Immature natural killer cell (primary cell): ENCODE measurements around the gene AANAT. TPM values are rescaled to one million over a fixed set of nuclear protein-coding genes. Genes with fewer than 3 reads are reported as not detected.
A peak's percentile ranks its signal among the peaks of the same experiment; 100 is the strongest.

ENCODE experiments used
- DNase-seq, 3 donors: peaks; one replicate each; pipeline ENCODE4 v3.0.0; 2022; ENCODE audit warnings: mixed read lengths in 1 of 3
- H3K27ac Mint-ChIP-seq, 6 donors: one replicate each; pipeline ENCODE4 v1.8.0; 2020; ENCODE audit warnings: mixed read lengths in 6 of 6, mild to moderate bottlenecking in 5 of 6, inconsistent platforms in 4 of 6, moderate library complexity in 3 of 6
- H3K27me3 Mint-ChIP-seq, 3 donors: one replicate each; pipeline ENCODE4 v1.8.0; 2020 to 2021; ENCODE audit warnings: low read depth in 3 of 3, mild to moderate bottlenecking in 3 of 3, mixed read lengths in 3 of 3, moderate library complexity in 3 of 3, inconsistent platforms in 1 of 3
- H3K36me3 Mint-ChIP-seq, 3 donors: one replicate each; pipeline ENCODE4 v1.8.0; 2020; ENCODE audit warnings: mixed read lengths in 3 of 3, inconsistent platforms in 2 of 3, mild to moderate bottlenecking in 2 of 3
- H3K4me1 Mint-ChIP-seq, 2 donors: one replicate each; pipeline ENCODE4 v1.8.0; 2020; ENCODE audit warnings: inconsistent platforms in 2 of 2, mild to moderate bottlenecking in 2 of 2, mixed read lengths in 2 of 2, moderate library complexity in 1 of 2
- H3K4me3 Mint-ChIP-seq, 5 donors: one replicate each; pipeline ENCODE4 v1.8.0; 2020; ENCODE audit warnings: mild to moderate bottlenecking in 5 of 5, mixed read lengths in 5 of 5, inconsistent platforms in 3 of 5, moderate library complexity in 3 of 5
- H3K9me3 Mint-ChIP-seq, 6 donors: one replicate each; pipeline ENCODE4 v1.8.0; 2020; ENCODE audit warnings: mild to moderate bottlenecking in 6 of 6, mixed read lengths in 6 of 6, inconsistent platforms in 4 of 6, moderate library complexity in 3 of 6
- polyA plus RNA-seq, 3 donors: library from polyadenylated mRNA; unstranded; fragments of 300-500 nt; fragmentation: Illumina TruSeq; gene quantifications; one replicate each; pipeline ENCODE4 v1.2.3, GENCODE V29; 2021

AANAT gene
- polyA plus RNA-seq, 3 donors from 2014 or later = 0.34 TPM; not detected in 2

DNA sequence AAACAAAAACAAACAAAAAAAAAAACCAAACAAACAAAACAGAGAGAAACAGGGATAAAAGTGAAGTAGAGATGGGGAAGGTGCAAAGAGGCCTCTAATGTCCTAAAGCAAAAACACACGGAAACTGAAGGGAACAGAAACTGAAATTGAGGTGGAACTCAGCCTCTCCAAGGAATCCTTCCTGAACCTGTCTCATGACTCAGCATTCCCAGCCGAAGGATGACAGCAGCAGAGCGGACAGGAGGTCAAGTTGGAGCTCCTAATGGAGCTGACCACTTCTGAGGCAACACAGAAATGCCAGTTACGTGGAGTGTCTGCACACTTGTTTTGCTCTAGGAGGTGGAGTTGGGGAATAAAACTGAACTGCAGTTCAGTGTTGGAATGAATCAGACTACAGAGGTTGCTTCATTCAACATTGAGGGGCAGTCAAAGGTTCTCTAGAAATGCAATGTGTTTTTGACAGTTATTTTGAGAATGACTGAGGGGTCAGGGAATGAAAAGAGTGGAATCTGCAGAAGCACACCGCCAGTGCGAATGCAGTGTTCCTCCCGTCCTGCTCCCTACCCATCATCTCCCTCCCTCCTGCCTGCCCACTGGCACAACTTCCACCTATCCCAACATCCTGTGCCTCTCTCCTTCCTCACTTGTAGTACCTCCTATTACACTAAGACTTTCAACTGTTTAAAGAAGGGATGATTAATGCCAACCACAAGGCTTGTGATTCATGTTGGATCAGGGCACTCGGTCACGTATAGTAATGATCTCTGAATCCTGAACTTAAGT lies 20.8 kb upstream of the AANAT start:
- H3K36me3 Mint-ChIP-seq = no peaks in the 10 kb centered on the region
- H3K27ac Mint-ChIP-seq = peak overlapping the region in 1 of 6 donors; percentile 36
- H3K27me3 Mint-ChIP-seq = peaks cover 0 to 2% (median 0%) of the 10 kb centered on the region in 3 donors
- H3K9me3 Mint-ChIP-seq = no peaks in the 10 kb centered on the region
- no peak for DNase-seq
- H3K4me3 Mint-ChIP-seq = no peak overlapping the region
- H3K4me1 Mint-ChIP-seq = peaks cover 43 to 83% of the 10 kb centered on the region in 2 donors

DNA sequence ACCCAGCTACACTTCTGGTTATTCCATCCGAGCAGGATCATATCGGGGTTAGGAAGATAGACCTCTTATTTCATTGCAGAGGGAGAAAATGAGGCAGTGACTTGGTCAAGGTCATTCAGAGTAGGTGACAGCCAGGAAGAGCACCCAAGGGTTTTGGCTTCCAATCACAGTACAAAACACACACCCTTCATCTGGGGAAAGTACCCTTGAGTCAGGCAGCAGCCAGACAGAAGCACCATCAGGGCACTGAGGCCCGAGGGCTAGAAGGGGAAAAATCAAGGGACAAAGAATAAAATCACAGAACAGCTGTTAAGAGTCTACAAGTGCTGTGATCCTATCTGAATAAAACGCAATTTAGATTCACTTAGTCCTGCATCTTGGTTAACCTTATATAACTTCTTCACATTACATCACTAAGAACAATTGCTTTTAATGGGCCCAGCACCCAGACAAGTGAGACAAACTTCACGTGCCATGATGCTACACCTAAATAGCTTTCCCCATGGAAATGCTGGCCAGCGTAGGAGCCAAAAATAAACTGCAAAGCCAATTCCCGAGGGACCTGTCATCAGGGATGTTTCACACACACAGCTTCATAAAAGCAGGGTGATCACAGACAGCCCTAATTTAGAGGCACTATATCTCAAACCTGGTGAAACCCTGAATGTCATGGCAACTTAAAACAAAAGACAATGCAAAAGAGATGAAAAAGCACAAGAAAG lies 19.3 kb upstream of the AANAT start:
- no peaks in the 10 kb centered on the region for H3K9me3 Mint-ChIP-seq
- no peak overlapping the region for H3K4me3 Mint-ChIP-seq
- H3K27me3 Mint-ChIP-seq = peaks cover 0 to 2% (median 0%) of the 10 kb centered on the region in 3 donors
- H3K27ac Mint-ChIP-seq = peak overlapping the region in 1 of 6 donors; percentile 9
- no peak for DNase-seq
- H3K4me1 Mint-ChIP-seq = peaks cover 37 to 79% of the 10 kb centered on the region in 2 donors
- no peaks in the 10 kb centered on the region for H3K36me3 Mint-ChIP-seq

DNA sequence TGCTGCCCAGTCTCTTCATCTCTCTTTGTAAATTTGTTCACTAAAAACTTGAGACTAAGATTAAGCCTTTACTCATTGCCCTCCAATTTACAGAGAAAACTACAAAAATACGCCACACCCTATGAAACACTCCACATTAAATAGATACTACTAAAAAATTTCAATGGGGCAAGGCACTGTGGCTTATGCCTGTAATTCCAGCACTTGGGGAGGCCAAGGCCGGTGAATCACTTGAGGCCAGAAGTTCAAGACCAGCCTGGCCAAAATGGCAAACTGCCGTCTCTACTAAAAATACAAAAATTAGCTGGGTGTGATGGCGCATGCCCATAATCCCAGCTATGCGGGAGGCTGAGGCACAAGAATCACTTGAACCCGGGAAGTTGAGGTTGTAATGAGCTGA lies 18.3 kb upstream of the AANAT start:
- H3K9me3 Mint-ChIP-seq = no peaks in the 10 kb centered on the region
- DNase-seq = no peak
- no peak overlapping the region for H3K27ac Mint-ChIP-seq
- H3K4me1 Mint-ChIP-seq = peaks cover 40 to 77% of the 10 kb centered on the region in 2 donors
- no peak overlapping the region for H3K4me3 Mint-ChIP-seq
- peaks cover 0 to 2% (median 0%) of the 10 kb centered on the region in 3 donors for H3K27me3 Mint-ChIP-seq
- no peaks in the 10 kb centered on the region for H3K36me3 Mint-ChIP-seq

DNA sequence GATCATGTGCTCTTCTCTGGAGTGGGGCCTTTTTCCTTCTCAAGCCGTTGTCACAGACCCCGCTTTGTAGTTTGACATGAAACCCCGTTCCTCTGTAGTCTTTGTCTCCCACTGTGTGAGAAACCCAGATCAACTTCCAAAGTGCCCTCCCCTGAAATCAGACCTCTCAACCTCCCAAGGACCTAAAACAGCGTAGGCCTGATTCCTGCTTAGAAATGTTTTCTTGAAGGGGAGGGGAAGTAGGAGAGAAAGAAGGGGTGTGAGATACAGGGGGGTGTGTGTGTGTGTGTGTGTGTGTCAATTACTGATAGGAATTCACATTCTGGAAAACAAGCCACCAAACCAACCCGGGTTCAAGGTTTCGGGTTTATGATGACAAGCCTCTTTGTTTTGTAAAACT lies 15.9 kb upstream of the AANAT start:
- peak overlapping the region in 3 of 6 donors; percentile 40 to 57 (median 49) for H3K27ac Mint-ChIP-seq
- peaks cover 29 to 57% of the 10 kb centered on the region in 2 donors for H3K4me1 Mint-ChIP-seq
- DNase-seq = no peak
- H3K27me3 Mint-ChIP-seq = peaks cover 0 to 2% (median 0%) of the 10 kb centered on the region in 3 donors
- H3K9me3 Mint-ChIP-seq = no peaks in the 10 kb centered on the region
- H3K36me3 Mint-ChIP-seq = no peaks in the 10 kb centered on the region
- H3K4me3 Mint-ChIP-seq = peak overlapping the region; percentile 49 to 85 (median 82)

DNA sequence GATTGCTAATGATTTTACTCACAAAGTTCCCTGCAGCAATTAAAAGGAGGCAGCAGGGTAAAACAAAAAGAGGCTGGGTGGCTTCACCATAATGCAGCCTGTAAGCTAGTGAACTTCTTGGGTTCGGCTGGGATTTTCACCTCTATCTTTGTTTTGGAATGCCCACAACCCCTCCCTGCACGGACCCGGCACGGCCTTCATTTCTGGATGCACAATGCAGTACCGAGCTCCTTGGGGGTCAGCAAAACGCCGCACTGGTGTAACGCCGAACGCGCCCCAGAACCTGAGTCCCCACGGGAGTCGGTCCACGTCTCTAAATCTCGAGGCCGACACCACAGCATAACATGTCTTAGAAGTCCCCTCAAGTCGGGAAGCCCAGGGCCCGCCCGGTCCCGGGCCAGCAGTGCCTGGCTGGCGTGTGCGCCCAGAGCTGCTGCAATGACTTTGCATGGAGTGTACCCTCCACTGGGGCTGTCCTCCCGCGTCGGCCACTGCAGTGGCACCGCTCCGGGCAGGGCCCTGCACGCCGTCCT lies 15.2 kb upstream of the AANAT start:
- no peaks in the 10 kb centered on the region for H3K36me3 Mint-ChIP-seq
- peak overlapping the region in 5 of 6 donors; percentile 49 to 87 (median 65) for H3K27ac Mint-ChIP-seq
- no peaks in the 10 kb centered on the region for H3K9me3 Mint-ChIP-seq
- peak overlapping the region; percentile 81 to 85 (median 84) for H3K4me3 Mint-ChIP-seq
- peaks cover 29 to 50% of the 10 kb centered on the region in 2 donors for H3K4me1 Mint-ChIP-seq
- no peak for DNase-seq
- H3K27me3 Mint-ChIP-seq = peaks cover 0 to 2% (median 0%) of the 10 kb centered on the region in 3 donors

DNA sequence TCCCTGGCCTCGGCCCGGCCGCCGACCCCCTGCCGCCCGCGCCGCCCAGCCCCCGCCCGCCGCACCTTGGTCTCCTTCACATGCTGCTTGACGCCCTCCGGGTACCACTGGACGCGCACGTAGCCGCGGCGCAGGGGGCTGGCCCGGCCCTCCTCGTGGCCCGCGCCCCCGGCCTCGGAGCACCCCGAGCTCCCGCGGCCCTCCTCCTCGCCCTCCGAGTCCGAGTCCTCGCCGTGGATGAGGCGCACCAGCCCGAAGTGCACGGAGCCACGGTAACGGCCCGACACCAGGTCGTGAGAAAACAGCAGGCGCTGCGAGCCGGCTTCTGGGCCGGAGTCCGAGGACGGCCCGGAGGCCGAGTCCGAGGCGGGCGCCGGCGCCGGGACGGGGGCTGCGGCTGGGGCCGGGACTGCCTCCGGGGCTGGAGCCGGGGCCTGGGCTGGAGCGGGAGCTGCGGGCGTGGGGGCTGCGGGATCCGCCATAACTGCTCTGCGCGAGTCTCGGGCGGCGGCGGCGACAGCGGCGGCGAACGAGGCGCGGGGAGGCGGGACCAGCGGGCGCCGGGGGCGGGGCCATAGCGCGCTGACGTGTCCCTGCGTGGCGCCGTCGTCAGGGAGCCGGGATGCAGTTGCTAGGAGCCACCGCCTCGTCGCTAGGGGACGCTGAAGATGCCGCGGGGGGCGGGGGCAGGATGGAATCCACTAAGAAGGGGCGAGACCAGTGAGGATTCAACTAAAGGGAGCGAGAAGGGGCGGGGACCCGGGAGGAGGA lies 14.6 kb upstream of the AANAT start, which contains the start of gene UBE2O:
TSS of gene UBE2O (minus strand) at position 493 of the 771 bp plus-strand sequence. CDS start at position 482, 11 bp downstream.
- H3K9me3 Mint-ChIP-seq = no peaks in the 10 kb centered on the region
- peak within 1 kb of the TSS; percentile 81 to 87 (median 85) for H3K4me3 Mint-ChIP-seq
- peak; percentile 92 to 94 (median 93) for DNase-seq
- H3K27me3 Mint-ChIP-seq = peaks cover 0 to 2% (median 0%) of the 10 kb centered on the region in 3 donors
- H3K27ac Mint-ChIP-seq = peak within 1 kb of the TSS; percentile 77 to 98 (median 90)
- H3K36me3 Mint-ChIP-seq = no peaks in the 10 kb centered on the region
- peaks cover 27 to 43% of the 10 kb centered on the region in 2 donors for H3K4me1 Mint-ChIP-seq

DNA sequence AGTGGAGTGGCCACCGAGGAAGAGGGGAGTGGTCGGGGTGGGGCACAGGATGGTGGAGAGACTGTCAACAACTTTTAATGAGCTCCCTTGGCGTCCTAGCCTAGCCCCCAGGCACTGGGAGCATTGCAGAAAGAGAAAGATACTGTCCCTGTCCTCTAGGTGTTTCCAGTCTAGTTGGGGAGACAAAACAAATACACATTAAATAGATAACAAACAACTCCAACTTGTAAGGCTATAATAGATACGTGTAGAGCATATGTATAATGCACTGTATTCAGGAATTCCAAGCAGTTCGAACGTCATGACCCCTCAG lies 14.0 kb upstream of the AANAT start:
- Mint-ChIP-seq H3K27me3 (peaks cover 0 to 3% (median 2%) of the 10 kb centered on the region in 3 donors), H3K4me1 (peaks cover 27 to 40% of the 10 kb centered on the region in 2 donors), H3K27ac (peak overlapping the region; percentile 77 to 98 (median 90)), H3K9me3 (no peaks in the 10 kb centered on the region), H3K4me3 (peak overlapping the region; percentile 69 to 87 (median 81)), H3K36me3 (no peaks in the 10 kb centered on the region)
- DNase-seq = no peak

DNA sequence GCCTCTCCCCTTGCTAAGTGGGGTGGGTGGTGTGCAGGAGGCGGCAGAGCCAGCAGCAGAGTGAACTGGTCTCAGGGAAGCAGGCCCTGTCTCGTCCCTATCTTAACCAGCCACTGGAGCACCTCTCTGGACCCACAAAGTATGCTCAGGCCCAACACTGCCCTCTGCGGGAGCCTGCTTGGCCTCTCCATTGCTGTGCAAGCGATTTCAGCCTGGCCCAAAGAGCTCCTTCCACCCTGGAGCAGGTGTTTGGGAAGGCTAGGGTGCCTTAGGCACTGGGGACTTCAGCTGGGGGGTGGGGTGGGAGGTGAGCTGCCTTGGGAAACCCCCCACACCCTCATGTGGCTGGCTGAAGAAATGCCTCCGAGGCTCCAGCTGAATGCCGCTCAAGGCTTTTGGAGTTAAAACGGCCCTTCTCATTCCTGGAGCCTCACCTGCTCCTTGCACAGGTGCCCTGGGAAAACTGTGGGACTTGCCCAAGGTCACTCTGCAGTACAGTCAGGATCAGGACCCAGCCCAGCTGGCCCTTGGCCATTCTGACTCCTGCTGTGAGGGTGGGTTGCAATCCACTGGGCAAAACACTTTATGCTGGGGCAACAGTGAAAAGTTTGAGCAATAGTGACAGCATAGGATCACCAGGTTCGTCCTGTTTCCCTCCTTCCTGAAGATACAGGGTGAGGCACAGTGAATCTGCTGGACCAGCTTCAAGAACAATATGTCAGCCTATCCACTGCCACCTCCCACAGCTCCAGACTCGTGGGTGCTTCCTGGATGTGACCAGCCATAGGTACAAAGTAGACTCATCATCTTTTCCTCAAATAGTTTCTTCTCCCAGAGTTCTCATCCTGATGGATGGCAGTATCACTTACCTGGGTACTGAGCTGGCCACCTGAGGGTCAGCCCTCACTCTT lies 8.6 kb upstream of the AANAT start:
- Mint-ChIP-seq H3K9me3 (no peaks in the 10 kb centered on the region), H3K36me3 (no peaks in the 10 kb centered on the region)

DNA sequence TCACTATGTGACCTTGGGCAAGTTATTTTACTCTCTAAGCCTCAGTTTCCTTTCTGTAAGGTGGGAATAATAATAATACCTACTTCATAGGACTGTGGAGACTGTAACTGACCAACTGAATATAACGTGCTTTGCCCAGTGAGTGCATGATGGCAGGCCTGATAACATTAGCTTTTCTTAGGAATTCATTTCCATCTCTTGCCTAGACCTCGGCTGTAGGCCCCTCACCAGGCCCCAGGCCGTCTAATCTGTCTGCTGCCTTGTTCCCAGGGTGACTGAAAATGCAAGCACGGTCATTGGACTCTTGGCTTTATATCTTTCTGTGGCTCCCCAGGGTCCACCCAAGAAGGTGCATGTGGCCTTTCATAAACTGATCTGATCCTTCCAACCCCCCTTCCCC lies 7.7 kb upstream of the AANAT start:
- Mint-ChIP-seq H3K27ac (peak overlapping the region in 1 of 6 donors; percentile 67), H3K4me3 (no peak overlapping the region), H3K27me3 (peaks cover 1 to 7% (median 3%) of the 10 kb centered on the region in 3 donors), H3K4me1 (no peaks in the 10 kb centered on the region), H3K36me3 (no peaks in the 10 kb centered on the region), H3K9me3 (no peaks in the 10 kb centered on the region)
- no peak for DNase-seq

More for the DNA sequence above, 8.6 kb upstream of the AANAT start:
- no peak overlapping the region for H3K4me3 Mint-ChIP-seq
- DNase-seq = no peak
- no peak overlapping the region for H3K27ac Mint-ChIP-seq
- H3K4me1 Mint-ChIP-seq = no peaks in the 10 kb centered on the region
- H3K27me3 Mint-ChIP-seq = peaks cover 1 to 7% (median 3%) of the 10 kb centered on the region in 3 donors

DNA sequence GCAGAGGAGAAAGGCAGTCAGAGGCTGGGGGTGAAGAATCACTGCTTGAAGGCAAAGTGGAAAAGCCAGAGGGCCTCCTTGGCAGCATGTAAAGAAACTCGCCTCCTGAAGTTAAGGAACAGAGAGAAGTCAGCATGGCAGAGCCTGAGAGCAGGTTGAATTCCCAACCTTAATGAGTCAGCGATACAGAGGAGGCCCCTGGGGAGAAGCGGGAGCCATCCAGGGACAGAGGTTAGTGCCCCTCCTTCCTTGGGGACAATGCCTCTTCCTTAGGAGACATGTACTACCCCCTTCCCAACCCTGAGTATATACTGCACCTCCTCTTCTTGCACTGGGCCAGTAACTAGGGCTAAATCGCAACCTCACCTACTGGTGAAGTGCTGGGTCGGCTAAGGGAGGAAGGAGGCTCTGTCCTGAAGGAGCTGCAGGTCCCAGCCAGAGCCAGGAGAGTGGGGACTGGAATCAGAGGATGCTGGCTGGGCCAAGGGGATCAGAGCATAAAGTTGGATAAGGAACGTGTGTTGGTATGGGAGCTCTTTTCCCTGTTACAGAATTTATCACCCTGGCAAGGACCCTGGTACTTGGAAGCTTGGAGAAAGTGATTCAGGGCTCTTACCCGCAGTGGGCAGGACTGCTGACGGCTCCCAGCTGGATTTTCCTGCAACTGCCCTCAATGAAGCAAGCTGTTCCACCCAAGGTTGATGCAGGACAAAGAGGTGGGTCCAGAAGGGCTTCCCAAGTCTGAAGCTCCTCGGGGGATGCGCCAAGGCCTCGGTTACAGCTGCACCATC lies 5.4 kb upstream of the AANAT start:
- H3K27ac Mint-ChIP-seq = peak overlapping the region in 1 of 6 donors; percentile 66
- no peak for DNase-seq
- peaks cover 1 to 11% (median 3%) of the 10 kb centered on the region in 3 donors for H3K27me3 Mint-ChIP-seq
- H3K4me3 Mint-ChIP-seq = no peak overlapping the region
- no peaks in the 10 kb centered on the region for H3K9me3 Mint-ChIP-seq
- no peaks in the 10 kb centered on the region for H3K36me3 Mint-ChIP-seq
- H3K4me1 Mint-ChIP-seq = peaks cover 4 to 7% of the 10 kb centered on the region in 2 donors

DNA sequence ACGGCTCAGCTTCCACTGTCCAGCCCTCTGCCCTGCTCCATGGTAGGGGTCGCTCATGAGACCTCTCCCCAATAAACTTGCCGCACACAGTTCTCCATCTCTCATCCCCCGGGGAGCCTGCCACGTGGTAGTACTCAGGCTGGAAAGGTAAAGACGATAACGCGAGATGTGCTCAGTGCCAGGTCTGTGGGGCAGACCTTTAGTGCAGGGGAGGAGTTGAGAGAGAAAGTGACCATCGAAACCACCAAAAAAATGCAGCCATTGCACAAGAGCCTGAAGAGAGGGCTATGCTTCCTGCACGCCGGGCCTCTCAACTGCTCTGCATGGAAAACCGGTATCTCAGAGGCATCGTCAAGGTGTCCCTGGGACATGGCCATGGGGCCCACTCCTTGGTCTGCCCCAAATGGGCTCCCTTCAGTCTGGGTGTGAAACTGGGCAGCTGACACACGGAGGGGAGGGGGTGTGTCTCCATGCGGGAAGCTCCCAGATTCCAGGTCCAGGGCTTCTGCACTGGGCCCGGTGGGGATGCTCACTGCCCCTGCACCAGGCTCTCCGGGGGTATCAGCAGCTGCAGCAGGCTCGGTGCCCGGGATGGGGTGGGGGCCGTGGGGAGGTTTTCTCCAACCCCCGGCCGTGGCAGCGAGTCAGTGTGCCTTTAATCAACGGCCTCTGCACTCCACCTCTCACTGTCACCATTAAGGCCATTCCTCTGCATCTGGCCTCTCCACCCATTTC lies 4.7 kb upstream of the AANAT start:
- Mint-ChIP-seq H3K9me3 (no peaks in the 10 kb centered on the region), H3K4me3 (no peak overlapping the region), H3K36me3 (no peaks in the 10 kb centered on the region), H3K27me3 (peaks cover 1 to 11% (median 3%) of the 10 kb centered on the region in 3 donors), H3K27ac (no peak overlapping the region), H3K4me1 (peaks cover 4 to 7% of the 10 kb centered on the region in 2 donors)
- no peak for DNase-seq
